Choroid plexus epithelial cell (primary cell): Measurements from ENCODE around the gene PITPNM3.

ENCODE experiments used
- DNase-seq: peaks from one replicate; pipeline ENCODE4 v3.0.0-alpha.2; 2010; ENCODE audit warnings: low read depth
- H3K4me3 ChIP-seq: 2 replicates; pipeline ENCODE4 v1.5.1; 2011; ENCODE audit warnings: low read depth, mild to moderate bottlenecking, control low read depth, low read length, moderate library complexity
- CTCF ChIP-seq: conservative IDR thresholded peaks from 2 replicates; pipeline ENCODE4 v1.5.1; 2011; ENCODE audit warnings: low read depth, mild to moderate bottlenecking, control low read depth, inconsistent platforms, low read length, moderate library complexity

The PITPNM3 gene

GRCh38 chr17:6408276-6408675 is 148.1 kb downstream of the PITPNM3 start:
- DNase-seq, result no peak
- H3K4me3 ChIP-seq, result no peak overlapping the region
- TF ChIP-seq CTCF, result no peak

GRCh38 chr17:6402258-6402657 is 154.1 kb downstream of the PITPNM3 start:
- no peak overlapping the region for H3K4me3 ChIP-seq
- DNase-seq, result no peak
- TF ChIP-seq CTCF, result no peak
